Uterus (tissue), 4 donors: ENCODE results near the gene ETV3L. TPM values are rescaled to one million over a fixed set of nuclear protein-coding genes. Genes with fewer than 3 reads are reported as not detected.

Experiments
- DNase-seq, 2 donors: peaks; one replicate each; pipeline ENCODE4 v3.0.0-alpha.2; 2019 to 2020
- H3K27ac ChIP-seq, 2 donors: fragments of 200-600 bp; sonication (generic); 1 replicate in 1 of 2; 2 replicates in 1 of 2; pipeline ENCODE4 v1.5.1; 2016 to 2018
- H3K27me3 ChIP-seq, 2 donors: fragments of 200-600 bp; sonication (generic); one replicate each; pipeline ENCODE4 v1.5.1; 2018 to 2019; ENCODE audit warnings: control low read depth in 1 of 2
- H3K36me3 ChIP-seq, 2 donors: fragments of 200-600 bp; sonication (generic); one replicate each; pipeline ENCODE4 v1.5.1; 2019; ENCODE audit warnings: control low read depth in 1 of 2
- H3K4me1 ChIP-seq, 2 donors: fragments of 200-600 bp; sonication (generic); one replicate each; pipeline ENCODE4 v1.5.1; 2018 to 2019; ENCODE audit warnings: control low read depth in 1 of 2
- H3K4me3 ChIP-seq, 2 donors: fragments of 200-600 bp; sonication (generic); 1 replicate in 1 of 2; 2 replicates in 1 of 2; pipeline ENCODE4 v1.5.1; 2018 to 2019; ENCODE audit warnings: mild to moderate bottlenecking in 1 of 2
- H3K9me3 ChIP-seq, 2 donors: fragments of 200-600 bp; sonication (generic); one replicate each; pipeline ENCODE4 v1.5.1; 2019; ENCODE audit warnings: control low read depth in 1 of 2
- CTCF ChIP-seq, 4 experiments: fragments of 200-600 bp in 2 of 4; fragments of 450-650 bp in 2 of 4; sonication (generic) in 2 of 4; IDR thresholded peaks; one replicate each; pipeline ENCODE4 v1.5.1; 2016 to 2019; ENCODE audit warnings: antibody characterized with exemption in 4 of 4, mild to moderate bottlenecking in 2 of 4, moderate library complexity in 1 of 4
- POLR2A ChIP-seq, 2 donors: fragments of 450-650 bp; IDR thresholded peaks; one replicate each; pipeline ENCODE4 v1.6.1; 2016; ENCODE audit warnings: antibody characterized with exemption in 2 of 2, mild to moderate bottlenecking in 1 of 2, moderate library complexity in 1 of 2
- intact Hi-C: fragments of 100-400 bp; cut with DNase I; formaldehyde crosslinking; loops from one replicate; pipeline ENCODE4 v1.15.1; 2023; ENCODE audit warnings: low total_unique reads
- total RNA-seq, 4 donors: library from RNA; depleted of rRNA in 3 of 4; stranded (reverse); fragments of >200 nt in 3 of 4; gene quantifications; one replicate each; pipeline versions ENCODE4 v1.1.0 to v1.2.4, GENCODE V29; 2014 to 2023
- donor health status: DM: yes; HTN: yes; CAD: no.

ETV3L gene
- total RNA-seq, 4 donors from 2014 or later: not detected

GRCh38 chr1:157139052-157139715 lies 39.6 kb upstream of the ETV3L start:
- intact Hi-C loops: no loop called here
- DNase-seq: no peak
- Histone ChIP-seq H3K27me3 (no peaks in the 10 kb centered on the region), H3K36me3 (no peaks in the 10 kb centered on the region), H3K9me3 (no peaks in the 10 kb centered on the region), H3K4me1 (peaks cover 0 to 10% of the 10 kb centered on the region in 2 donors), H3K27ac (peak overlapping the region; percentile 91 to 97), H3K4me3 (peak overlapping the region; percentile 92 to 100)
- TF ChIP-seq CTCF (IDR thresholded peaks at IDR 0.05): no peak
- TF ChIP-seq POLR2A (IDR thresholded peaks at IDR 0.05): no peak

GRCh38 chr1:157138220-157139051 lies 38.8 kb upstream of the ETV3L start, which contains the start of gene ETV3:
Gene ETV3, minus strand, starts transcription at chr1:157138395. Its CDS starts 2,043 bp downstream, at chr1:157136352.
- Histone ChIP-seq H3K4me1 (peaks cover 0 to 10% of the 10 kb centered on the region in 2 donors), H3K36me3 (no peaks in the 10 kb centered on the region), H3K9me3 (no peaks in the 10 kb centered on the region), H3K4me3 (peak within 1 kb of the TSS; percentile 92 to 100), H3K27ac (peak within 1 kb of the TSS; percentile 91 to 97), H3K27me3 (no peaks in the 10 kb centered on the region)
- TF ChIP-seq CTCF (IDR thresholded peaks at IDR 0.05): peak in 2 of 4 experiments; percentile 1 to 8
- peak; percentile 79 to 94 for TF ChIP-seq POLR2A (IDR thresholded peaks at IDR 0.05)
- intact Hi-C loops: no loop called here
- peak; percentile 91 to 93 for DNase-seq

- intact Hi-C loops: no loop called here
- no peak for DNase-seq
- H3K27ac ChIP-seq: peak overlapping the region; percentile 91 to 97
Observed at GRCh38 chr1:157137408-157138219, 38.0 kb upstream of the ETV3L start.

GRCh38 chr1:157137046-157137407 lies 37.4 kb upstream of the ETV3L start:
- no peak for DNase-seq
- H3K27ac ChIP-seq: no peak overlapping the region
- TF ChIP-seq POLR2A (IDR thresholded peaks at IDR 0.05) (no peak), CTCF (IDR thresholded peaks at IDR 0.05) (no peak)
- no peaks in the 10 kb centered on the region for H3K27me3 ChIP-seq
- no peaks in the 10 kb centered on the region for H3K9me3 ChIP-seq
- H3K4me3 ChIP-seq: peak overlapping the region; percentile 92 to 100
- no peaks in the 10 kb centered on the region for H3K36me3 ChIP-seq
- intact Hi-C loops: no loop called here
- peaks cover 0 to 10% of the 10 kb centered on the region in 2 donors for H3K4me1 ChIP-seq

More at GRCh38 chr1:157137408-157138219, 38.0 kb upstream of the ETV3L start:
- TF ChIP-seq POLR2A (IDR thresholded peaks at IDR 0.05) (no peak), CTCF (IDR thresholded peaks at IDR 0.05) (no peak)
- H3K9me3 ChIP-seq: no peaks in the 10 kb centered on the region
- peak overlapping the region; percentile 92 to 100 for H3K4me3 ChIP-seq
- H3K36me3 ChIP-seq: no peaks in the 10 kb centered on the region
- peaks cover 0 to 10% of the 10 kb centered on the region in 2 donors for H3K4me1 ChIP-seq
- no peaks in the 10 kb centered on the region for H3K27me3 ChIP-seq
